ENCODE measurements around the gene MAD1L1. TPM values are rescaled to one million over a fixed set of nuclear protein-coding genes. Genes with fewer than 3 reads are reported as not detected.

The MAD1L1 gene
- total and polyA plus RNA-seq, 3 donors from 2014 or later = 63.1 to 149 (median 94.6) TPM

DNA sequence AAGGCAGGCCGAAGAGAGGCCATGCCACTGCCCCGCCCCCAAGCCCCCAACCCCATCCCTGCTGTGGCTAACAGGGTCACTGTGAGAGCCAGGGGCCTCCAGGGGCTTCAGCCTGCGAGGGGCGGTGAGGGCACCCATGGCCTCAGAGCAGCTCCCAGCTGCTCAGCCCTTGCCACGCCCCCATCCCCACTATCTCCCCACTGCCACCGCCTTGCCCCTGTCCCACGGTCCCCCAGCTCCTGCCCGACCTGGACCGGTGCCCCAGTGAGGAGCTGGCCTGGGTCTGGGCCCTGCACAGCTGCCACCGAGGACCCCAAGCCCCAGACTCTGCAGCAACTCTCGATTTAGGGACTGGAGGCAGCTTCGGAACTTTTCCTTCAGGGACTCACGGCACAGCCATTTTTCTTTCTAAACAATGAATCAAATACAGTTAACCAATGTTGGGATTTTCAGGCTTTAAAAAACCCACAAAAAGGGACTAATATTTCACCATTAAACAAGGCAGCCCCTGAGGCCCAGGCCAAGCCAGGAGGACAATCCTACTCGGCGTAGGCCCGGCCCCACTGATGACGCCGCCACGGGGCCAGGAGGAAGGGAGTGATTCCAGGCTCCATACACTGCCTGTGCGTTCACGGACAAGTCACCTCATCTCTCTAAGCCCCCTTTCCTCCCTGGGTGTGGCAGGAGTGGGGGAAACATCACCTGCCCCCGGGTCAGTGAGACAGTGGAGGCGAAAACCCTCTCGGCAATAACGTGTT, 325.6 kb downstream of the MAD1L1 start:
- intact Hi-C loops (cut with DNase I; ENCODE audit: low total_unique reads) = no loop called here
- Histone ChIP-seq H3K27ac (no peak overlapping the region), H3K4me3 (no peak overlapping the region), H3K9me3 (no peaks in the 10 kb centered on the region), H3K27me3 (no peaks in the 10 kb centered on the region), H3K4me1 (no peaks in the 10 kb centered on the region), H3K36me3 (ENCODE audit: low read depth, missing control alignments) (no peaks in the 10 kb centered on the region)
- WGBS, 2 donors = 91 to 95% methylated on average over 25 of the region's 25 CpGs
- TF ChIP-seq, protein P1, sequence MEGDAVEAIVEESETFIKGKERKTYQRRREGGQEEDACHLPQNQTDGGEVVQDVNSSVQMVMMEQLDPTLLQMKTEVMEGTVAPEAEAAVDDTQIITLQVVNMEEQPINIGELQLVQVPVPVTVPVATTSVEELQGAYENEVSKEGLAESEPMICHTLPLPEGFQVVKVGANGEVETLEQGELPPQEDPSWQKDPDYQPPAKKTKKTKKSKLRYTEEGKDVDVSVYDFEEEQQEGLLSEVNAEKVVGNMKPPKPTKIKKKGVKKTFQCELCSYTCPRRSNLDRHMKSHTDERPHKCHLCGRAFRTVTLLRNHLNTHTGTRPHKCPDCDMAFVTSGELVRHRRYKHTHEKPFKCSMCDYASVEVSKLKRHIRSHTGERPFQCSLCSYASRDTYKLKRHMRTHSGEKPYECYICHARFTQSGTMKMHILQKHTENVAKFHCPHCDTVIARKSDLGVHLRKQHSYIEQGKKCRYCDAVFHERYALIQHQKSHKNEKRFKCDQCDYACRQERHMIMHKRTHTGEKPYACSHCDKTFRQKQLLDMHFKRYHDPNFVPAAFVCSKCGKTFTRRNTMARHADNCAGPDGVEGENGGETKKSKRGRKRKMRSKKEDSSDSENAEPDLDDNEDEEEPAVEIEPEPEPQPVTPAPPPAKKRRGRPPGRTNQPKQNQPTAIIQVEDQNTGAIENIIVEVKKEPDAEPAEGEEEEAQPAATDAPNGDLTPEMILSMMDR (IDR thresholded peaks at IDR 0.05) = no peak
- TF ChIP-seq POLR2A (IDR thresholded peaks at IDR 0.05) = no peak
- no peak for DNase-seq

DNA sequence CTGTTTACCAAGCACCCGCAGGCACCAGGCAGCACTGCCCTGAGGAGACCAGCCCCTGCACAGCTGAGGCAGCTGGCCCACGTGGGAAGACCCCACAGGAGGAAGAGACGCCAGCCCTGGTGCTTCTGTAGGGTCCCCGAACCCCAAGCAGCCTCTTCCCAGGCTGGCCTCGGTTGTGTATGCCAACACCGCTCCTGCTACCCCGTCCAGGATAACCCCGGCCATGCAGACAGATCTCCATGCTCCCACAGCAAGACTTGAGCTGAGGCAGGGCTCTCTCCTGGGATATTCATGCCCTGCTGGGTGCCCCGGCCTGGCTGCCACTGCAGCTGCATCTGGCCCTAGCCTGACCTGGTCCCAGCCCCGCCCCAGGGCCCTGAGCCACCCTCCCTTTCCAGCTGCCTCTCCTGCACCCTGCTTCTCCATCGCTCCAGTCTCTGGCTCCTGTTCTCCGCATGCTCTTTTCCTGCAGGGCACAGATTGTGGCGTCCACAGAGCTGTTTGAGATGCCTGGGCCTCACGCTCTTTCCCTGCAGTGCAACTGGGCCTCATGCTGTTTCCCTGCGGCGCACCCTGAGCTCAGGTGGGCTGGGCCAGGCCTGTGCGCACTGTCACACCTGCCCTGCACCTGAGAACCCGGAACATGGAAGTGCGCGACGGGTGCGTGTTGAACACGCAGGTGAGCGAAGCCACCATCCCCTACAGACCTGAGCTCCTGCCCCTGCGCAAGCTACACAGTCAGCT, 326.5 kb downstream of the MAD1L1 start:
- DNase-seq = no peak
- WGBS, 2 donors = 94 to 97% methylated on average over 16 to 25 of the region's 25 CpGs
- Histone ChIP-seq H3K36me3 (ENCODE audit: low read depth, missing control alignments) (no peaks in the 10 kb centered on the region), H3K9me3 (no peaks in the 10 kb centered on the region), H3K4me1 (no peaks in the 10 kb centered on the region), H3K27me3 (no peaks in the 10 kb centered on the region), H3K27ac (no peak overlapping the region), H3K4me3 (no peak overlapping the region)
- TF ChIP-seq, protein P1 (IDR thresholded peaks at IDR 0.05) = no peak
- TF ChIP-seq POLR2A (IDR thresholded peaks at IDR 0.05) = no peak
- intact Hi-C loops (cut with DNase I; ENCODE audit: low total_unique reads) = no loop called here

DNA sequence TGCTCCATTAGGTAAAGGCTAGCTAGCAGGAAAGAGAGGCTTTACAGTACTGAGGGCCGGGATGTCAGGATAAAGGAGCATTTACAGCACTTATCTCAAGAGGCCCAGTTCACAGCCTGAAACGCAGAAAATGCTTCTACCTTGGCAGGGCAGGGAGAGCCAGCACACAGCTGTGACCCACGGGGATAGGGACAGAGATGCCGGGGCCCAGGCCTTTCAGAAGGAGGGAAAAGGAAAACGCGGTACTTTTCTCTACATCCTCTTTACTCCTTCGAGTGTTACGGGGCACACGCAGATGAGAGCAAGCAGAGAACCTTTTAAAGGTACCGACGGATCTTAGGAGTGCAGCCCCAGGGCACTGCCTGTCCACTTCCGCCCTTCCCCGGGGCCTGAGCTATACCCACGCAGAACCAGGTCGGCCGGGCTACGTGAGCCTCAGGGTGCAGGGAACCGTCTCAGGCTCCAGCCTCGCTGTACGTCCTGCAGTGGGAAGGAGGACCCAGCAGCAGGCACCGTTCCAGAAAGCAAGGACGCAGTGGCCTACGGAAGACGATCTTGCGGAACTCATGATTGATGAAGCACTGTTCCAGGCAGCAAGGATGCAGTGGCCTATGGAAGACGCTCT, 330.4 kb downstream of the MAD1L1 start:
- TF ChIP-seq, protein P1 (IDR thresholded peaks at IDR 0.05) = no peak
- Histone ChIP-seq H3K36me3 (ENCODE audit: low read depth, missing control alignments) (no peaks in the 10 kb centered on the region), H3K4me3 (no peak overlapping the region), H3K9me3 (no peaks in the 10 kb centered on the region), H3K4me1 (peaks cover 3% of the 10 kb centered on the region), H3K27me3 (no peaks in the 10 kb centered on the region), H3K27ac (no peak overlapping the region)
- WGBS, 2 donors = 86 to 87% methylated on average over 26 of the region's 26 CpGs
- intact Hi-C loops (cut with DNase I; ENCODE audit: low total_unique reads) = no loop called here
- DNase-seq = no peak

DNA sequence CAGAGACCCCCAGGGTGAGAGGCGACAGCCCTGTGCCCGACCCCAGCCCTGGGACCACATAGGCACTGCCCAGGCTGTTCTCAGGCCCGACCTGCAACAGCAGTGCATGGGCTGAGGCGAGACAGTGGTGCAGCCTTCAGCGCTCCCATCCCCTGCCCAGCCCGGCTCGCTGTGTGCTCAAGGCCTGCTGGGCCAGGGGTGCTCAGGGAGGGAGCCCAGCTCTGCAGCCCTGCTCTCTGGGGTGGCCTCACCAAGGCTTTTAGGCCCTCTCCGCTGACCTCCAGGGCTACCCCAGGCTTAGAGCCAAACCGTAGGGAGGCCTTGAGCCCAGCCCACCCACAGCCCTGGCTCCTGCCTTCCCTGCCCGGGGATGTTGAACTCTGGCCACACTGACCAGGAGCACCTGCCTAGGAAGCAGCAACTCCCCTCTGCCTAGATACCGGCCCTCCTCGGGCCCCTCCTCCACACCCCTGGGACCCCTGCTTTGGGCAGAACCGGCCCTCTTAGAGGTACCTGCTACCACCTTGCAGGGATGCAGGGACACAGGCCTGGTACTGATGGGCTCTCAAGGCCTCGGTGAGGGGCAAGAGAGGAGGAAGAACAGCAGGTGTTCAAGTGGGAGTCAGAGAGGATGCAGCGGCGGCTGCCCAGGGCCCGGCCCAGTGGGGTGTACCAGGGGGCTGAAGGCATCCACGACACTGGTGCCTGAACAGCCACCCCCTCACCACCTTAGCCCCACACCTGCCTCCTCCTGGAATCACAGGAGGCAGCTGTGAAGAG, 331.1 kb downstream of the MAD1L1 start:
- Histone ChIP-seq H3K27me3 (no peaks in the 10 kb centered on the region), H3K27ac (no peak overlapping the region), H3K4me3 (no peak overlapping the region), H3K36me3 (ENCODE audit: low read depth, missing control alignments) (no peaks in the 10 kb centered on the region), H3K4me1 (peaks cover 3% of the 10 kb centered on the region), H3K9me3 (no peaks in the 10 kb centered on the region)
- intact Hi-C loops (cut with DNase I; ENCODE audit: low total_unique reads) = no loop called here
- no peak for DNase-seq
- TF ChIP-seq, protein P1 (IDR thresholded peaks at IDR 0.05) = no peak
- TF ChIP-seq POLR2A (IDR thresholded peaks at IDR 0.05) = no peak
- WGBS, 2 donors = 77 to 80% methylated on average over 10 to 18 of the region's 18 CpGs
